Esophagus (tissue), 2 donors: Measurements from ENCODE around the gene BICC1. TPM values are rescaled to one million over a fixed set of nuclear protein-coding genes. Genes with fewer than 3 reads are reported as not detected.

Experiments
- H3K27ac ChIP-seq, 2 donors: one replicate each; pipeline ENCODE4 v1.5.1; 2013; ENCODE audit warnings: low read depth in 2 of 2, mild to moderate bottlenecking in 2 of 2, inconsistent platforms in 1 of 2, low read length in 1 of 2, moderate library complexity in 1 of 2
- H3K27me3 ChIP-seq, 2 donors: one replicate each; pipeline ENCODE4 v1.6.1; 2013; ENCODE audit warnings: low read length in 2 of 2, control low read depth in 1 of 2, mild to moderate bottlenecking in 1 of 2; ENCODE audit not compliant: insufficient read depth in 2 of 2, control insufficient read depth in 1 of 2
- H3K36me3 ChIP-seq, 2 donors: one replicate each; pipeline ENCODE4 v1.6.1; 2013; ENCODE audit warnings: low read length in 1 of 2; ENCODE audit not compliant: control insufficient read depth in 2 of 2, insufficient read depth in 2 of 2
- H3K4me1 ChIP-seq, 2 donors: one replicate each; pipeline ENCODE4 v1.6.1; 2013; ENCODE audit warnings: low read length in 1 of 2; ENCODE audit not compliant: control insufficient read depth in 2 of 2, insufficient read depth in 2 of 2
- H3K4me3 ChIP-seq, 2 donors: one replicate each; pipeline ENCODE4 v1.5.1; 2013; ENCODE audit warnings: low read length in 2 of 2, mild to moderate bottlenecking in 2 of 2, low read depth in 1 of 2, moderate library complexity in 1 of 2
- H3K9me3 ChIP-seq, 2 donors: one replicate each; pipeline ENCODE4 v1.6.1; 2013; ENCODE audit warnings: mild to moderate bottlenecking in 2 of 2, low read depth in 1 of 2, low read length in 1 of 2, moderate library complexity in 1 of 2; ENCODE audit not compliant: control insufficient read depth in 2 of 2, insufficient read depth in 1 of 2
- WGBS, 2 donors: extraction: QIAGEN DNeasy Blood & Tissue Kit; methylation state at CpG; one replicate each; pipeline ENCODE4 v1.1.7; 2013; 5-methylcytosine and 5-hydroxymethylcytosine counted together
- polyA plus RNA-seq, 2 donors: library from polyadenylated mRNA; stranded (reverse); fragments of 200-250 nt; gene quantifications; one replicate each; pipeline ENCODE4 v1.2.3, GENCODE V29; 2013
- donor health status: healthy with polysubstance abuse.
- donor health status: Bipolar disorder and iron deficiency.

Gene BICC1
- polyA plus RNA-seq, 2 donors, result 0.45 to 0.49 TPM

- no peak overlapping the region for H3K4me3 ChIP-seq
- no peaks in the 10 kb centered on the region for H3K4me1 ChIP-seq
- no peak overlapping the region for H3K27ac ChIP-seq
- no peaks in the 10 kb centered on the region for H3K27me3 ChIP-seq
- 18 to 24% methylated on average over 5 of the region's 5 CpGs for WGBS, 2 donors
- no peaks in the 10 kb centered on the region for H3K36me3 ChIP-seq
- no peaks in the 10 kb centered on the region for H3K9me3 ChIP-seq
These were observed 128.4 kb downstream of the BICC1 start for GRCh38 chr10:58641095-58641531.

- no peaks in the 10 kb centered on the region for H3K27me3 ChIP-seq
- no peak overlapping the region for H3K4me3 ChIP-seq
- H3K4me1 ChIP-seq, result no peaks in the 10 kb centered on the region
- no peaks in the 10 kb centered on the region for H3K9me3 ChIP-seq
- no peaks in the 10 kb centered on the region for H3K36me3 ChIP-seq
- no peak overlapping the region for H3K27ac ChIP-seq
- WGBS, 2 donors, result 34 to 49% methylated on average over 2 of the region's 2 CpGs
These were observed 129.0 kb downstream of the BICC1 start for GRCh38 chr10:58641708-58642107.

GRCh38 chr10:58642283-58642682 is 129.6 kb downstream of the BICC1 start:
- no peaks in the 10 kb centered on the region for H3K27me3 ChIP-seq
- WGBS, 2 donors, result 63% methylated on average over 3 of the region's 3 CpGs
- no peaks in the 10 kb centered on the region for H3K36me3 ChIP-seq
- no peak overlapping the region for H3K4me3 ChIP-seq
- H3K4me1 ChIP-seq, result no peaks in the 10 kb centered on the region
- H3K9me3 ChIP-seq, result no peaks in the 10 kb centered on the region
- H3K27ac ChIP-seq, result no peak overlapping the region

DNA sequence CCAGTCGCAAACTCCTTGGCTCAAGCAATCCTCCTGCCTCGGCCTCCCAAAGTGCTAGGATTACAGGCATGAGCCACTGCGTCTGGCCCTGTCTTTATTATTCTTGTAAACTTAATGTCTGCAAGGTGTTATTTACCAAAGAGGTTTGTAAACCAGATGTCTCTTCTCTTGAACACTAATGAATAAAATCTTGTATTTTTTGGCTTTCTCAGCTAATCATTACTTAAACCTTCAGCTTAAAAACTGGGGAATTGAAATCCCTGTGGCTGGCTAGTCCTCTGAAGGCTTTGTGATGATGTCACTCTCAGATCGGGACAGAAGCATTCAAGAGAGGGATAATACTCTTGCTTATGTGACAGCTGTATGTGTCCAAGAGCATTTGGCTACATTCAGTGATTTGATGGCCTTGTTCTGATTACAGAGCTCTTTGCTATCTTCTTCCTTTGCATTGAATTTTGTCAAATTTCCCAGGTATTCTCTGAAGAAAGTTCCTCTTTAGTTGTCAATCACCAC is 130.3 kb downstream of the BICC1 start:
- Histone ChIP-seq H3K4me3 (no peak overlapping the region), H3K27ac (no peak overlapping the region), H3K36me3 (no peaks in the 10 kb centered on the region), H3K27me3 (no peaks in the 10 kb centered on the region), H3K4me1 (no peaks in the 10 kb centered on the region), H3K9me3 (no peaks in the 10 kb centered on the region)
- WGBS, 2 donors, result 51 to 56% methylated on average over 4 of the region's 4 CpGs

DNA sequence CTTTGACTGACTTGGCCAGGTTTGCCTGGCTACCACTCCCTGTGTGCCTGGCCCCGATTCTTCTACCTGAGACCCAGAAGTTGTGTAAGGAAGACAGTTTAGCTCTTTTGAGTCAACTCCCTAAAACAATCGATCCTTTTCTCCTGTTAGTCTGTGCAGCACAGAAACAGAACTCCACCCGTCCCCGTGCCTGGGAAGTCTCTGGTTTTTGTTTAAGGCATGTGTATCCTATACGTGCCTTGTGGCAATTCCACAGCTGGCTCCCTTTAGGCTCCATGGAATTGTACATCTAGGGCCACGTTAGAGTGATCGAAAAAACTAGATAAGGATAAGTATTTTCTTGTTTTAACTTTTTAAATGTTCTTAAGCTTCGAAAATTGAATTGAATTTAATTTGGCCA is 131.6 kb downstream of the BICC1 start:
- WGBS, 2 donors, result 59 to 73% methylated on average over 8 of the region's 8 CpGs
- no peaks in the 10 kb centered on the region for H3K4me1 ChIP-seq
- H3K27ac ChIP-seq, result no peak overlapping the region

DNA sequence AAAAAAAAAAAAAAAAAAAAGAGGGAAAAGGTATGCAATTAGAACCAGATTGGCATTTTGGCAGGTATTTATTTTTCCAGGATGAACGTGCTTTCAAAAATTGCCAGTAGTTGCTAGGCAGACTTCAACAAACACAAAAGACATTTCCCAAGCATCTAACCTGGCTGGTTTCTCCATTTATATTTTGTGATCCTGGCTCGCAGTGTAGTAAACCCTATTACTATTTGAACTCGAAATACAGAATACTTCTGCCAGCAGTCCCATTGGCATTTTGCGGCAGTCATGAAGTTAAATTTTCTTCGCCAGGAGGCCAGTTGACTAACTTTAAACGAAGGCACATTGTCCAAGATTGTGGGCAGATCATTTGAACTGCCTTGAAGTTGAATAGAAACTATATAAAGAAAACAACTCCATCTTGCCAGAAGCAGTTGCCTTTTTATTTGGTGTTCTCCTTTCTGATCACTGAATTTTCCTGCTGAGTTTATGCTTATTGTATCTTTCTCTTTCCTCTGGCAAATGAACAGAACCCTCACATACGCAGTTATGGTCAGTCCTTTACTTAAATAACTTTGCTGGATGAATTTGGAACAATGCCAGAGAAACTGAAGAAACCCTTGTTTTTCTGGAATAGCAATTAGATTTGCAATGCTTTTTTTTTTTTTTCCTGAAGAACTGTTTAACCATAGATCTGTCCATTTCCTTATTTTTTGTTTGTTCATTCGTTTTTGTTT is 132.9 kb downstream of the BICC1 start:
- H3K27ac ChIP-seq, result no peak overlapping the region
- H3K9me3 ChIP-seq, result no peaks in the 10 kb centered on the region
- no peaks in the 10 kb centered on the region for H3K36me3 ChIP-seq
- no peaks in the 10 kb centered on the region for H3K4me1 ChIP-seq
- no peaks in the 10 kb centered on the region for H3K27me3 ChIP-seq
- no peak overlapping the region for H3K4me3 ChIP-seq
- WGBS, 2 donors, result 35 to 53% methylated on average over 8 of the region's 8 CpGs

More for the DNA sequence above, 131.6 kb downstream of the BICC1 start:
- H3K27me3 ChIP-seq, result no peaks in the 10 kb centered on the region
- H3K4me3 ChIP-seq, result no peak overlapping the region
- no peaks in the 10 kb centered on the region for H3K36me3 ChIP-seq
- no peaks in the 10 kb centered on the region for H3K9me3 ChIP-seq

DNA sequence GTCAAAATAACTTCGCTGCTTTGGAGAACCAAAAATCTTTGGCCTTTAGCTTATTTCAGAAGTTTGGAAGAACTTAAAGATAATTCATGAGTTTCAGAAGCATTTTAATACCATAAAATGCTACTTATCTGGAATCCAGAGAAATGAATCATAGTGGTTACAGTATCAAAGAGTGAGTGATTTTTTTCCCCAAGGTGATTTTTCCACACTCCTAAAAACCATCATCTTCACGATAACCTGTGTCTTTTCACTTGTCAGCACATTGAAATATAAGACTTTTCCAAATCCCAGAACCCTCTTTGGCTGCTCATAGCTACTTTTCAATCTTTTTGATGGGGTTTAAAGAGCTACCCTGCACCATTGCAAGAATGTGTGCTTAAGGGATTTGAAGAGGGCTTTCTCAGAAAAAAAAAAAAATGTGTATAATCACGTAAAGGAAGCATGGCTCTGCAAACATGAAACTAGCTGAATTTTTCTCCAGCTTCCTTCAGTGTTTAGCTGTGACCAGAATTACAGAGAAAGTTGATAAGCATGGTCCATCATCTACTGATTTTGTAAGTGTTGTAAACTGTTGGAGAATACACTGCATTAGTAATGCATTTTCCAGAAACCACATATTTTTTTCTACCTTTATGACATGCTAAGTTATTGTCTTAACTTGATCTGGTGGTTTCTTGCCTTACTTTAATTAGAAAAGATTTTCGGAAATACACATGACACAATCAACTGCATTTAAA is 134.9 kb downstream of the BICC1 start:
- WGBS, 2 donors, result 63 to 70% methylated on average over 4 of the region's 4 CpGs
- Histone ChIP-seq H3K27me3 (no peaks in the 10 kb centered on the region), H3K4me3 (no peak overlapping the region), H3K9me3 (no peaks in the 10 kb centered on the region), H3K36me3 (no peaks in the 10 kb centered on the region), H3K4me1 (no peaks in the 10 kb centered on the region), H3K27ac (no peak overlapping the region)

DNA sequence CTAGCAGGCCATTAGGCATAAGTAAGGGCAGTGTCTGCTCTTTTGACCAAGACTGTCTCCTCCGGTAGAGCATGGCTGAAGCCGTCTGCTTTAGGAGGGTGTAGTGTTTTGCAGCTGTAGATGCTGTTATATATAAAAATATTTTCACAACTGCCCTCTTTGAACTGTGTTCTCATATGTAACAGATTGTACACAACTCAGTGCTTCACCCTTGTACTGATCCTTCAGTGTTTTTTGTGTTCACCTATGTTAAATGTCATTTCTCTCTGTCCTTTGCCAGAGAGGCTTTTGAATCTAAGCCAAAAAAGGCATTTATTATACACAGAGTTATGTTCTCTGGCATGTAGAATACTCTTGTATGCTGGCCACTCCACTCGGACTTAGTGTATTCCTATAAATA is 135.5 kb downstream of the BICC1 start:
- Histone ChIP-seq H3K4me1 (no peaks in the 10 kb centered on the region), H3K27me3 (no peaks in the 10 kb centered on the region), H3K4me3 (no peak overlapping the region), H3K9me3 (no peaks in the 10 kb centered on the region), H3K27ac (no peak overlapping the region), H3K36me3 (no peaks in the 10 kb centered on the region)
- WGBS, 2 donors, result 70 to 76% methylated on average over 3 of the region's 3 CpGs

DNA sequence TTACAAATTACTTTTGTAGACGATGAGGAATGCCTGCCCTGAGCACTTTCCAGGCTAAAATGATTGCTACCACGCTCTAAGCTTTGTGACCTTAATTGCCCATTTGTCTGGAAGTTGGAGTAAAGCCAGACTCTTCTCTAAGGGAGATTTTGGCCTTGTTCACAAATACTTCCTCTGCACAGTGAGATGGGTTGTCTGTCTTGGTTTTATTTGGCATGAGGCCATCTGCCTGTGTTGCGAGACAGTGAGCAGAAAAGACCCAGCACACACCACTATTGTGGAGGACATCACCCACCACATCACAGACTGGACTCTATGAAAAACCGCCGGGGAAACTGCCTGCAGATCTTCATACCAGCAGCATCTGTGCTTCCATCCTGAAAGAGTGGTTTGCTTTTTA is 138.4 kb downstream of the BICC1 start:
- Histone ChIP-seq H3K9me3 (no peaks in the 10 kb centered on the region), H3K4me3 (no peak overlapping the region), H3K27me3 (no peaks in the 10 kb centered on the region), H3K4me1 (no peaks in the 10 kb centered on the region), H3K36me3 (no peaks in the 10 kb centered on the region), H3K27ac (peak overlapping the region in 1 of 2 donors; percentile 10)
- 30 to 36% methylated on average over 5 of the region's 5 CpGs for WGBS, 2 donors
